HG03565 (cell line): ENCODE data around the gene KSR2.
"Not testable (repeated sequence)": the region's sequence is repeated elsewhere in the genome, so short reads cannot be mapped to it uniquely, and the experiment has no call there.

ENCODE experiments used
- ATAC-seq: cut with Tn5 transposase; IDR thresholded peaks from one replicate; pipeline ENCODE4 v1.9.1; 2021; ENCODE audit warnings: mild to moderate bottlenecking, moderate library complexity; ENCODE audit not compliant: unreplicated experiment

KSR2 gene

DNA sequence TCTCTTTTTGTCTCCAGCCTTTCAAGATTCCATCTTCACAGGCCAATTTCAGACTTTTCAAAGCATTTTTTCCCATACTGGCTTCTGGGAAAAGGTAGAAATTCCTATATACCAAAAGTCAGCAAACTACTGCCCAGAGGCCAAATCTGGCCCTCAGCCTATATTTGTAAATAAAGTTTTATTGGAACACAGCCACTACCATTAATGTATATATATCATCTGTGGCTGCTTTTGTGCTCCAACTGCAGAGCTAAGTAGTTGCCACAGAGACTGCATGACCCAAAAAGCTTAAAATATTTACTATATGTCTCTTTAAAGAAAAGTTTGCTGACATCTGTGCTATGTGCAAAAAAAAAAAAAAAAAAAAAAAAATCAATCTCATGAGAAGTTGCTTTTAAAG, 76.3 kb downstream of the KSR2 start:
- ATAC-seq = no peak

DNA sequence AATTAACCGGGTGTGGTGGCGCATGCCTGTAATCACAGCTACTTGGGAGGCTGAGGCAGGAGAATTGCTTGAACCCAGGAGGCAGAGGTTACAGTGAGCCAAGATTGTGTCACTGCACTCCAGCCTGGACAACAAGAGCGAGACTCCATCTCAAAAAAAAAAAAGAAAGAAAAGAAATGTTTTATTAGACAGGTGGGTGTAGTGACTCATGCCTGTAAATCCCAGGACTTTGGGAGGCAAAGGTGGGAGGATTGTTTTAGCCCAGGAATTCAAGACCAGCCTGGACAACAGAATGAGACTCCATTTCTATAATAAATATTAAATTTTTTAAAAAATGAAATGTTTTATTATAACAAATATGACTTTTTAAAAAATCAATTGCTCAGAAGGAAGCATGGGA, 77.5 kb downstream of the KSR2 start:
- not testable (repeated sequence) for ATAC-seq

DNA sequence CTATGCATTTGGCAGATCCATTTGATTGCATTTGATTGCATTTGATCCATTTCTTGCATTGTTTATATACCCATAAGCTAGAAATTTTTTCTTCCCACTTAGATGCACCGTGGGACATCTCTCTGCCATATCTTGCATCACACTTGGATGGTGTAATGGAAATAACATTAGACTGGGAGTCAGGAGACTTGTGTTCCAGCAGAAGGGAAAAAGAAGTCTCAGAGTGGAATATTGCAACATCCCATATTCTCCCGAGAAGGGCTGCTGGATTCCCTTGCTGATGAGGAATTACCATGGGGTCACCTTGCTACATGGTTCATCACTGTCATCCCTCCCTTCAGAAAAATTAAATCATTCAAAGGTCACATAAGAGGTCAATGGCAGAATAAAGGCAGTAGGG, 78.1 kb downstream of the KSR2 start:
- ATAC-seq = no peak

DNA sequence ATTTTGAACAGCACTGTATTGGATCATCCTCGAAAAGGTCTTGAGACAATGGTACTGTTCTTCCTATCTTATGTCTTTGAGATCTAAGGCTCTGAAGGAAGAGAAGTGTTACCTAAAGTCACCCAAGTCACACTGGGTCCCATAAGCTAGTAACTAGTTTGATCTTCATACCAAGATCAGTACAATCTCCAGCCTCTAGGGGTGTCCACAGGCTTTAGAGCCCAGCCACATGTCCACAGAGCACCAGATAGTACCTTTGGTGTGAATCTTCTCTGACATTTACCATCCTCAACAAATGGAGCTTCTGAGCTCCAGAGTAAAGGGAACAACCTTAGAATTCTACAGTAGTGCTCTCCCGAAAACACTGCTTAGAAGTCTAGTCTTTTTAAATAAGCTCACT, 78.7 kb downstream of the KSR2 start:
- ATAC-seq = no peak

DNA sequence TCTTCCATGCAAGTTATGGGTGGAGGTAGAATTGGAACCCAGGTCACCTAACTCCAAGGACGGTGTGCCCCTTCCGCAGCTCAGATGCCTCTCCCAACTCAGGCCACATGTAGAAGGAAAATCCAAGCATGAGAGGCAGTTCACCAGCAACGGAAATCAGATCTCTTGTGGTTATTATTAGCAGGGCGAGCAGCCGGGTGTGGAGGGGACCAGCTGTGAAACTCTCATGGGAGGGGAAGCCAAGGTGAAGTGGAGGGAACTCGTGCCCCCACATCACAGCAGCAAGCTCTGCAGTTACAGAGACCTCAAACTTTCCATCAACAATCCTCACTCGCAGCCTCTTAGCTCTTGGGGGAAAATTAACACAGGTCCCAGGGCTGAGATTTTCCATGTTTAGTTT, 79.7 kb downstream of the KSR2 start:
- no peak for ATAC-seq

DNA sequence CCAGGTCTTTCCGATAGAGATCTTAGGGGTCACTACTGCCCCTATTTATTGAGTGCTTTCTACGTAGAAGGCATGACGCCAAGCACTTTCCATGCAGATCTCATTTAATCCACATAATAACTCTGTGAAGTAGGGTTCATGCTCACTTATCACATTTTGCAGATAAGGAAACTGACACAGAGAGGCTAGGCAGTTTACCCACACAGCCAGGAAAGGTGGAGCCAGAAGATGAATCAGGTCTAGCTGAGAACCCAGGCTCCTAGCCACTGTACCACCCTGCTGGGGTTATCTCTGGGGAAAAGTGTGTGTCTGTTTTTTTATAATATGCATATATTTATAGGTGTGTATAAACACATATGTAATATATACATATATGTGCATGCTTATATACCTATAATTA, 83.6 kb downstream of the KSR2 start:
- ATAC-seq = no peak

DNA sequence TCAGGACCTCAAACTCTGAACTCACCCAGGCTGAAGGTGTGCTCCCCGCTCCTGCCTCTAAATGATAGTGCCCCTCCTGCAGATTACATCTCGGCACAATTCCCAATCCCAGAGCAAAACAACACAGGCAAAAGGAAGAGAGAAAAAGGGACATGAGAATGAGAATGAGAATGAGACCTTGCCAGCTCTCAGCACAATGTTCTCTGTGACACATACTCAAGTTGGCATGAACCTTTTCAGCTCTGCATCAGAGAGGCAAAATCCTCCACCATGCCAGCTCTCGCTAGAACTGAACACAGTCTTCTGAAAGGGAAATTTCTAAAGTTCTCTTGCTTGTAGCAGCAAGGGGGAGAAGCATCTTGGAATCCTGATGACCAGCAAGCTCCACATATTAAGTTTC, 84.6 kb downstream of the KSR2 start:
- no peak for ATAC-seq

DNA sequence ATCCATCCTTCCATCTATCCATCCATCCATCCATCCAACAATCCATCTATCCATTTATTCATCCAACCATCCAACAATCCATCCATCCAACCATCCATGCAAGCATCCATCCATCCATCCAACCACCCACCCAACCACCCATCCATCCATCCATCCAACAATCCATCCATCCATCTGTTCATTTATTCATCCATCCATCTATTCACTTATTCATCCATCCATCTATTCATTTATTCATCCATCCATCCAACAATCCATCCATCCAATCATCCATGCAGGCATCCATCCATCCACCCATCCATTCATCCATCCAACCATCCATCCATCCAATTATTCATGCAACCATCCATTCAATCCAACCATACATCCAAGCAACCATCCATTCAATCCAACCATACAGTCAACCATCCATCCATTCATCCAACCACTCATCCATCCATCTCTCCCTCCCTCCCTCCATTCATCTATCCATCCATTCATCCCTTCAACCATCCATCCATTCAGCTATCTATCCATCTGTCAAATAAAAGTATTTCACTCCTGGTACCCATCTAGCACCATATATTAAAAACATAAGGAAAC, 86.1 kb downstream of the KSR2 start:
- no peak for ATAC-seq

DNA sequence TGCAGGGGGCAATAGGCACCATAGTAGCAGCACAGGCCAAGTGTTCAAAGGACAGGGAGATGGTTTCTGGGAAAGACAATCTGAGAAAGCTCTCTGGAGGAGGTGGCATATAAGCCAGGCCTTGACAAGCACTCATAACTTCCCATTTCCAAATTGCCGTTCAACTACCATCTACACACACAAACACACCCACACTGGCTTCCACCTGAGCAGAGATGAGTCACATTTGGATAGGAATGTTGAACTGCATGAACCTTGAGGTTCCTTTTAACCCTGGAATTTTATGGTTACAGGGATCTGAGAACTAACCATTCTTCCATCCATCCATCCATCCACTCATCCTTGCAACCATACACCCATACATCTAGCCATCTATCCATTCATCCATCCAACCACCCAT, 86.6 kb downstream of the KSR2 start:
- ATAC-seq = no peak

DNA sequence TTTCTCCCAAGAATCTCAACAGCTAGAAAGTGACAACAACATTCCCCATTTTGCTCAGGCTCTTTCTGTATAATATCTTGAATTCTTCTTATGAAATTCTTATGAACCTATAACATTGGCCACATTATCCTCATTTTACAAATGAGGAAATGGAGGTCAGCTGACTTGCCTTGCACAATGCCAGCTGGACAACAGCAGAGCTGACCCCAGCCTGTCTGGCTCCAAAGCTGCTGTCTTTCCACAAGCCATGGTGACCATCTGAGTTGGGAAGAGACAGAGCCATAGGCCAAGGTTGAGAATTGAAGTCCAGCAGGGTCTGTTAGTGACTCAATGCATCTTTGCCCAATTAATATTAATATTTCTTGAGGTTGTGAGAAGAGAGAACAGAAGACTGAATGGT, 87.3 kb downstream of the KSR2 start:
- ATAC-seq = no peak

DNA sequence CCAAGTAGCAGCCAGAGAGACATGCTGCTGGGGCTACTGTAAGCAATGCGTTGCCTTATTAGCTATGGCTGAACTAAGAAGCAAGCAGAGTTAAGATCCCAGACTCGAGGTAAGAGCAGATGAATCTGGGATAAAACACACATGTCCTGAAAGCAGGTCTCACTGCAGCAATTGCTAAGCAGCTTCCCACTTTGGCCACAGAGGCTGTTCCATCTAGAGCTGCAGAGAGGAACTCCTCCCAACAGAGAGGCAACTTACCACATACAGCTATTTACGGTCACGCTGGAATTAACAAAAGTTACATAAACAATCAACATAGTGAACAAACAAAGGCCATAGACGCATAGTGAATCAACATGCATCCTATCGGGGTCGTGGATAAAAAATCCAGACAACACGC, 90.2 kb downstream of the KSR2 start:
- ATAC-seq = no peak

DNA sequence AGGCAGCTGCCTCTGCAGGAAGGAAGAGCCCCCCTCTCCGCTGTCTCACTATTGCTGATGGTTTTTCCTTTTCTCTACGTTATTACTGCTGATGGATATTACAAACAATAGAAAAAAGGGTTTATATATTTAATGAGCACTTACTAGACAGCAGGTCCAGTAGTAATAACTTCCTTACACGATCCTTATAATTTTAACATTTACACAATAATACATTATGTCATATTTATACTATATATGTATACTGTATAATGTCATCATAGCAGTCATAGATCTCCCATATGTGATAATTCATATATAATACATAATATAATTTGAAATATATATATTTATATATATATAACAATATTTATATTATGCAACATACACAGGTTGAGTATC, 92.4 kb downstream of the KSR2 start:
- no peak for ATAC-seq

DNA sequence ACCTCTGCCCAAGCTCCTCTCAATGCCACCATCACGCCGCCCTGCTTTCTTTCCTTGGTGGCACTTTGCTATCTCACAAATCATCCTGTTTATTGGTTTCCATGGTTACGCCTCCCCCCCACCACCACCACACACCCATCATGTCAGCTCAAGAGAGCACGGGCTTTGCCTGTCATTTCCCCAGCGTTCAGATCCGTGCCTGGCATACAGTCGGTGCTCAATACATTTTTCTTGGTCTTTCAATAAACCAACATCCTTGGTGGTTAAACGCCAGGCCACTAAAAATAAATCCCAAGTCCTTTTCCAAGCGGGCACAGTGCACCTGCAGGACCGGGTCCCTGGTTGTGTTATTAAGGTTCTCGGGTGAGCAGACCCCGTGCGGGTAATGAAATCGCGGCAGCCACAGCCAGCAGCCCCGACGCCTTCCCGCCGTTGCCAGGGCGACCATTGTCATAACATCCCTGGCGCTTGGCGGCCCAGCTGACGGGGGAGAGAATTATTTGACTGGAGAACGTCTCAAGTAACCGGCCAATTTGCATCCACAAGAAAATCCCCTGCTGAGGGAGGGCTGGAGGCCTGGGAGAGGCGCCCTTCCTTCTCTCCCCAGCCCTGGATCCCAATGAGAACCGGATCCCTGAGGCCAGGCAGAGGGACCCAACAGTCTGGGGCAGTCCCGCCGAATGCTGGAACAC, 92.9 kb downstream of the KSR2 start:
- ATAC-seq = no peak

DNA sequence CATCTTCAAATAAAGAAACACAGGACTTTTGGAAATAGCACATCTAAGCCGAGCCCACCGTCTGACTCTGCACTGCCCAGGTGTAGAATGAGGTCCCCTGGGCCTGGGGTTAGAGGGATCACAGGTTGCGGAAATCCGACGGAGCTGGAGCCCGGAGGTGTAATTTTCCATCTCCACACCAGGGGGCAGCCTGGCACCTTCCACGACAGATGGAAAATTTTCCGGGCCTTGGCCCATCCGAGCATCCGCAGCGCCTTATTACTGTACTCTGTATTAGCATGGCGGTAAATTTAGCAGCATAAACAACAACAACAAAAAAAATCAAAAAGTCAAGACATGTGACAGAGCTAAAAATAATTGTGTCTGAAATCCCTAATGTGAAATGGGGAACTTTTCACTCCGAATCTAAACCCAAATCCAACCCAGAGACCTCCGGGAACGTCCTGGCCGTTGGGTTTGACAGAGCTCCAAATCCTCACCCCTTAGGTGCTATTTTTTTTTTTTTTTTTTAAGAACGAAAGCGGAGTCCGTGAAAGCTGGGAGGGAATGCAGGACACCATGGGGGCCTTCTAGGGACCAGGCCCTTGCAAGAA, 93.9 kb downstream of the KSR2 start:
- no peak for ATAC-seq

DNA sequence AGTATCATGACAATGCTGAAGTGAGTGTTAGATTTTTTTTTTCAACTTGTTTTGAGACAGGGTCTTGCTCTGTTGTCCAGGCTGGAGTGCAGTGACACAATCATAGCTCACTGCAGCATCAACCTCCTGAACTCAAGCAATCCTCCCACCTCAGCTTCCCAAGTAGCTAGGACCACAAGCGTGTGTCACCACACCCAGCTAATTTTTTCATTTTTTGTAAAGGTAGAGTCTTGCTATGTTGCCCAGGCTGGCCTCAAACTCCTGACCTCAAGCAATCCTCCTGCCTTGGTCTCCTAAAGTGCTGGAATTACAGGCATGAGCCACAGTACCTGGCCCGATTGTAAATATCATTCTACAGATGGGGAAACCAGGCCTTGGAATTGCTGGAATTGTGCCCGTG, 94.6 kb downstream of the KSR2 start:
- ATAC-seq = not testable (repeated sequence)

DNA sequence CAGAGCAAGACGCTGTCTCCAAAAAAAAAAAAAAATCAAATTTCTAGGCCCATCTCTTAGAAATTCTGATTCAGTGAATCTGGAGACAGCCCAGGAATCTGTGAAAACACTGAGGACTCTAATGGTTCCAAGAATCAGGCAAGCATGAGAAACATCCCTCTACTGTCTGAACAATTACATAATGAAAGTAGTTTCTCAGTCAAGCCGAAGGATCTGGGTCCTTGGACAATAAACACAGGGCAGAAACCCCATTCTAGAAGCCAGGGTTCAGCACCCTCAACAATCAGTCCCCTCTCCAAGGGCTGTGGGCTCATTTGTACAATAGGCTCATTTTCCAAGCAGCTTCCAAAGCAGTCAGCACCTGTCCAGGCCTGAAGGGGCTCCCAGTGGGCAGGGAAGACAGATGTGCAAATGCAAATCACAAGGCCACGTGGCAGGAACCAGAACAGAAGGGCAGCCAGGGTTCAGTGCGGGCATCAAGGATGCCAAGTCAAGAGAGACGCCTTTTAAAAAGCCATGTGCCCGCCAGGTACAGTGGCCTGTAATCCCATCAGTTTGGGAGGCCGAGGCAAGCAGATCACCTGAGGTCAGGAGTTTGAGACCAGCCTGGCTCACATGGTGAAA, 96.1 kb downstream of the KSR2 start:
- ATAC-seq = no peak

DNA sequence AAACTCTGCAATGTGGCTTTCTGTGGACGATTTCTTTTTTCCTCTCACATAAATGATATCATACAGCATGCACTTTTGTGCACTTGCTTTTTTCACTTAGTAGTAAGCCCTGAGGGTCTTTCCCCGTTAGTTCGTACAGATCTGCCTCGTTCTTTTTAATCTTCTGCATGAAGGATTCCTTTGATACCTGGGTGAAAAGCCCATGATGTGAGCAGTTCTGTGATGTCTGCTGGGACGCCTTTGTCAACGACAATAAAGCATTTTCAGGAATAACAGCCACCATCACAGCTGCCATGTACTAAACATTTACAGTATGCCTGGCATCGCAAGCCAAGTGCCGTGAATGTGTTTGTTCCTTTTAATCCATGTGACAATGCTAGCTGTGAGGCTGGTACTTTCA, 99.2 kb downstream of the KSR2 start:
- no peak for ATAC-seq

DNA sequence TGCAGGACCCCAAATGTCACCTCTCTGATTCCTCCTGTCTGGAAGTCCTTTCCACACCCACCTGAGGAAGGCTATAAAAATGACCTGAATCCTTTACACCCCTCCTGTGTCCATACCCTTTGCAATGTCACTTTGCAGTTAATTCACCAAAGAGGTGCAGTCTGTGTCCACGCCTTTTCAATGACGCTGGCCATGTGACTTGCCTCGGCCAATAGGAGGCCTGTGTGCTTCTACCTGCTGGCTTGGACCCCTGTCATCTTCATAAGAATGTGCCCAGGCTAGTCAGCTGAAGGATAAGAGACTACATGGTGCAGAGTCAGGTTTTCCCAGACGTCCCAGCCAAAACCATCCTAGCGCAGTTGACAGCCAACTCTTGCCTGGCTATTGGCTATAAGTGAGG, 101.4 kb downstream of the KSR2 start:
- ATAC-seq = no peak

DNA sequence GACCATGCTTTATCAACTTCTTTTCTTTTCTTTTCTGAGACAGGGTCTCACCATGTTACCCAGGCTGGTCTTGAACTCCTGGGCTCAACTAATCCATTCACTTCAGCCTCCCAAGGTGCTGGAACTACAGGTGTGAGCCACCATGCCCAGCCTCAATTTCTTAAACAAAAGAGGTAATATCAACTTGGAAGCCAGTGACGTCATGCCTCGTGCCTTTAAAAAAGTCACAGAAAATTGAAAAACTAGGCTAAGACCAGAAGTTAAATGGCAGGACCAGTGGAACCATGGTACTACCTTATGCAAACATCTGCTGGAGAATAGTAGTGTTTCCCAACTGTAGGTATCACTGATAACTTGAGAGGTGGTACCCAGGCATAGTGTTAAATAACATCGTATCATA, 103.3 kb downstream of the KSR2 start:
- ATAC-seq = no peak

DNA sequence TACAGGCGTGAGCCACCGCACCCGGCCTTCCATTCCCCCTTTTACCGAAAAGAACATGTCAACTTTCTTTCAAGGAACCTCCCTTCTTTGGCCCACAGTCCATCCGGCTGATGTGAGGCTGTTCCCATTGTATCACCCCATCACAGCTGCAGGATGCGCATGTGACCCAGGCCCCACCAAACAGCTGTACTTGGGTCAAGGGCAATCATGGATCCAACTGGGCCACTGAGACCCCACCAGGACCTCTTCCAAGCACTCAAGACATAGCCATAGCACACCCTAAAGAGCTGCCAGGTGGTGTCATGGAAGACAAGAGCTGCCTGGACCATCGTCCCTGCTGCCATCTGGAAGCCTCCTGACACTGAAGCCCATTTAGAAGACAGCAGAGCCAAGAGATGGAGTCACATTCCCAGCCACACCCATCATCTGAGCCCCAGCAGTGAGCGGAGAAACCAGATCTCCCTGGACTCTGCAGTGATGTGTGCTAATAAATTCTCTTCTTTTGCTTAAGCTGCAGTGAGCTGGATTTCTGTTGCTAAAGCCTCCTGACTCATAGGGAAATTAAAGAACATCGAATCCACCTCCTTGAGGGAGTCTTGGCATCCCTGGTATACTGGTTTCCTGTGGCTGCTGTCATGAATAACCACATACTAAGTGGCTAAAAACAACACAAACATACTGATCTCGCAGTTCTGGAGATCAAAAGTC, 105.6 kb downstream of the KSR2 start:
- no peak for ATAC-seq

DNA sequence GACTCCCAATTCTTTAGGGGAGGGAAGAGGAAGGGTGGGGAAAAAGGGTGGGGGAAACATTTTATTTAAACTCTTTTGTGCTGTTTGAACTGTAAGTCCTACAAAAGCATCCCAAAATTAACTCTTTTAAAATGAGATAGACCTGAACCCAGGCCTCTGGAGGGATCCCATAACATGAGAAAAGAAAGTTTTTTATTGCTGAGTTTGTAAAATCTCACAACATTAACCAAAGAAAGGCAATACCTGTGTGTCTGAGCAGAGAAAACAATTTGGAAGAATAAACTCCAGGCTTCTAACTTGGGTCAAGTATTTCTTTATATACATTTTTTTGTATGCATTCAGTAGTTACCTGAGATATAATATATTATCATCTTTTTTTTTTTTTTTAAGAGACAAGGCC, 107.1 kb downstream of the KSR2 start:
- ATAC-seq = no peak
